HTERT RPE-1 (cell line): Measurements from ENCODE around the gene NHERF1.

ENCODE experiments used
- in situ Hi-C: fragments of 300-500 bp; cut with MboI; formaldehyde crosslinking; loops from 4 replicates; pipeline ENCODE4 v1.14.3; 2020; ENCODE audit warnings: low sequenced_read_pairs

The NHERF1 gene

DNA sequence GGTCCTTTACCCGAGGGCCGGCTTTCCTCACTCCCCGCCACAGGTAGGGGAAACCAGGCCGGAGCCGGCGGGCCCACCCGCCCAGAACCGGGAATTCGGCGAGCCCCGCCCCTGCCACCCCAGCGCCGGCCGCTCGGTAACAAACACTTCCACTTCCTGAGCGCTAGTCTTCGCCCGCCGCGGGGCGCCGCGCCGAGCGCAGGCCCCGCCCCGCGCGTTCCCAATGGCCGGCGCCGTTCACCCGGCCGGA is 224 bp upstream of the NHERF1 start:
- in situ Hi-C loops, result no loop called here

DNA sequence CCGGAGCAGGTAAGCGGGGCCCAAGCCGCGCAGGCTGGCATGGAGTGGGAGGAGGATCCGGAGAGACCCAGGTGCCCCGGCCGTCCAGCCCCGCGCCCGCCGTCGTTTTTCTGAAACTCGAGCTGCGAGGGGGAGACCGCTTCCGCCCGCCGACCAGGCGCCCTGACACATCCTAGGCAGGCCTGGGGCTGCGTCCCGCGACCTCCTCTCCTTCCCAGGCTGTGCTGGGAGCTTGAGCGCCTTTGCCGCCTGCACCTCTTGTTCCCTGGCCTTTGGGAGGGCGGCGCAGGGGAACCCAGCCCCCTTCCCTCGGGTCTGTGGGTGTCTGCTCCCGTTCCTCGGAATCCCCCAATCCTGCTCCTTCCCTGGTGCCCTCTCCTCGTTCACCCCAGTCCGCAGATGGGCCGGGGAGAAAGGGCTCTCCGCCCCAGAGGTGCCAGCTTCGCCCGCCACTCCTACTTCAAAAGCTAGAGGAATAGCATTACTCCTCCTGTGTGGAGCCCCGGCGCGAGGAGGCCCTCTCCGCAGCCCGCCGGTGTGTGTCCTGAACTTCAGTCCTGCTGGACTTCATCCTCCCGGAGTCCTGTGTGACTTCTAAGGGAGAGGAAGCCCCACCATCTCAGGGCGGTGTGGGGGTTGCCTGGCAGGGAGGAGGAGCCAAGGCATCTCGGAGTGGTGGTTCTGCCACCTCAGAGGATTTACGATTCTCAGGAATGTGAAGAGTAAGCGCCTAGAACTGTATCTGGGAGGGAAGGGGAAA is 1.0 kb downstream of the NHERF1 start:
- in situ Hi-C loops, result no loop called here

DNA sequence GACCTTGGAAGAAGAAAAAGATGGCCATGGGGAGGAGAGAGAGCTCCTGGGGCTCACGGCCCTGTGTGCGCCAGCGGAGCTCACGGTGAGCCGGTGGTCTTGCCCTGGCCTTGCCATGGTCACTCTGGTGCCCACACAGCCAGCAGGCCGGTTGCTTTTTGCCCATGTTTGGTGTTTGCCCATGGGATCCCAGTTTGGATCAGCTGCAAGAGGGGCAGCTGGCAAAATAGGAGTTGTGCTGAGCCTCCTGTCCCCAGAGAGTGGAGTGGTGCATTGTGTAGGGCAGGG is 1.6 kb downstream of the NHERF1 start:
- in situ Hi-C loops, result no loop called here

DNA sequence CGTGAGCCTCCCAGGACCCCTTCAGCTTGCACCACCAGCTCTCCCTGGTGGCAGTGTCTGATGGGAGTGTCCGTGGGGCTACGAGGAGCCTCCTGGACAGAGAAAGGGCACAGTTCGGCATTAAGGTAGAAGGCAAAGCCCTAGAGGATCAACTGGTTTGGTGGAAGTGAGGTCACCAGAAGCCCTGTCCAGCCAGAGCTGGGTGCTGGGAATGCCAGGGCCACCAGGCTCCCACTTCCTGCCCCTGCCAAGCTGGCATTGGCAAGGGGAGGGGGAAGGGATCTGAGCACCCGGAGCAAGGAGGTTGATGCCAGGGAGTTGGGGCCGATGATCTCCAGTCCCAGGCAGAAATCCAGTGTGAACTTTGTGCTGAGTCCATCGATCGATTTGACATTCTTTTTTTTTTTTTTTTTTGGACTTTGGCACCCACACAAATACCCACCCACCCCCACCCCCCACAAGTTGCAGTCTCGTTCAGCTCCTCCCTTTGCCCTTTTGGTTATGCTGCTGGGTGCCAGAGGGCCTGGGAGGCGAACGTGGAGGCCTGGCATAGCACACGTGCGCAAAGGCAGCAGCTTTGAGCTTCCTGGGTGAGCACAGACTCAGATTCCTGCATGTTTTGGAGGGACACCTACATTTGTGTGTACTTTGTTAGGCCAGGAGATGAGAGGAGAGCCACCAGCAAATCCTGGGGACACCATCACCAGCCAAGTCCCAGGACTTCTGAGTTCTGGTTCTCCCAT is 2.1 kb downstream of the NHERF1 start:
- in situ Hi-C loops, result no loop called here

DNA sequence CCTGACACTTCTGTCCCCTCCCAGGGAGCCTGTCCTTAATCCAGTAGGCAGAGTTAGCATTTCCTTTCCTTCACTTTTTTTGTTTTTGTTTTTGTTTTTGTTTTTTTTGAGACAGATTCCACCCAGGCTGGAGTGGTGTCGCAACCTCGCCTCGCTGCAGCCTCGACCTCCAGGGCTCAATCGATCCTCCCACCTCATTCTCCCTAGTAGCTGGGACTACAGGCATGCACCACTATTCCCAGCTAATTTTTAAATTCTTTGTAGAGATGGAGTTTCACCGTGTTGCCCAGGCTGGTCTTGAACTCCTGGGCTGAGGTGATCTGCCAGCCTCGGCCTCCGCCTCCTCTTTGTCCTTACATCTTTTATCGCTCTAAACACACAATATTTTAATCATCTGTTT is 4.0 kb downstream of the NHERF1 start:
- in situ Hi-C loops, result no loop called here

DNA sequence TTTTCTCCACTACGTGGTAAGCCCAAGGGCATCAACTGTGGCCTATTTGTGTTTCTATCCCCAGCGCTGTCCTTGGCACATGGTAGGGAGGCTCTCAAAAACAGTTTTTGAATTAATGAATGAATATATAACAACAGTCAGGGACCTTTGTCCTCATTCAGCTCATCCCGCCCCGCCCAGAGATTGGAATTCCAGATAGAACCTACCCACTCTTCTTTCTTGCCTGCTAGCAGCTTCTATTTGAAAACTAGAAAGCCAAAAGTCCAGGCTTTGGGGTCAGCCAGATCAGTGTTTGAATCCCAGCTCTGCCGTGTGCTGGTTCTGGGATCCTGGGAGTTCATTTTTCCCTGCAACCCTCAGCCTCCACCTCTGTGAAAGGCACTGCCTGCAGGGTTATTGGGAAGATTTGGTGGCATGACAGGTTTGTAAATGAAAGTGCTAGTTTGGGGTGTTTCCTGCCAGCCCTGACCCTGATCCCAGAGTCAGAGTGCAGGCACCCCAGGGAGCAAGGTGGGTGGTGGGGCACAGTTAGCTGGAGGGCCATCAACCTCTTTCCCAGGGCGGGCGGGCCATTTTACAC is 4.5 kb downstream of the NHERF1 start:
- in situ Hi-C loops, result no loop called here

DNA sequence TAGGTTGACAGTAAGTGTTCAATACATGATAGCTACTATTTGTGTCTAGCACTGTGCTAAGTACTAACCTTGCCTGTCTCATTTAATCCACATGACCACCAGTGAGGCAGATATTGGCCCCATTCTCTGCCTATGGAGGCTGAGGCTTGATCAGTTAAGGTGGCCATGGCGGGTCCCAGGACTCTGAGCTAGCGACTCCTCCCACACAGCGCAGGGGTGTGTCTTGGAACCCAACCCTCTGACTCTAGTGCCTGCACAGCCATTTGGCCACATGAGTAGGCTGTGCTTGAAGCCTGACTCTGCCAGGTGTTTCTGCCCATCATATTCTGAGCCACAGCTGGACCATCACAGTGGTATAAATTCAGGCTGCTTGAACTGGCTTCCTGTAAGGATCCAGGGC is 6.4 kb downstream of the NHERF1 start:
- in situ Hi-C loops, result no loop called here

DNA sequence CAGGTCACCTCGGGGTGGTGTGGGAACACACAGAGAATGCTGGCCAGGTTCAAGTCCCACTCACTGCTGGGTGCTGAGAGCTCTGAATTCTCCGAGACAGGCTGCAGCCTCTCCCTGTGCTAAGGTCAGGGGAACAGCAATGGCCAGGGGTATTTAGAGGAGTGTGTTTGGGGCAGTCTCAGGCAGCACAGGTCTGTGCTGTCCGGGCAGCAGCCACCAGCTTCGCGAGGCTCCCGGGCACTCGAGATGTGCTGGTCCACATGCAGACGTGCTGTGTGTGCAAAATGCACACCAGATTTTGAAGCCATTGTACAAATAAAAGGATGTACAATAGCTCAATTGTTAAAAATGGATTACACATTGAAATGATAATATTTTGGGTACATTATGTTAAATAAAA is 7.1 kb downstream of the NHERF1 start:
- in situ Hi-C loops, result no loop called here

DNA sequence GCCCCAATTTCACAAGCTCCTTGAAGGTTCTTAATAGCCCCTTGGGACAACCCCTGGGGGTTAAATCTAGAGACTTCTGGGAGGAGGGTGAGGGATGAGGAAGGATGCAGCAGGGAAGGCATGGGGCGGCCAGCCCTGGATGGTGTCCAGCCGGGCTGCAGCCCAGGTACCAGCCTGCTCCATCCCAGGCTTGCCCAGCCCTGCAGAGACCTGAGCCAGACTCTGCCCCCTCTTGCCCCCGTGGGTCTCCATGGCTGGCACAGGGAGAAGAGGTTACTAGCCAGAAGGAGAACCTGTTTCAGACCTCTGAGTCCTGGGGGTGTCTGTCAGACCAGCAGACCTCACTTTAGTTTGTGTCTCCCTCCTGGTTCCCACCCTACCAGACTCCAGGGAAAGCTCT is 8.5 kb downstream of the NHERF1 start:
- in situ Hi-C loops, result no loop called here

DNA sequence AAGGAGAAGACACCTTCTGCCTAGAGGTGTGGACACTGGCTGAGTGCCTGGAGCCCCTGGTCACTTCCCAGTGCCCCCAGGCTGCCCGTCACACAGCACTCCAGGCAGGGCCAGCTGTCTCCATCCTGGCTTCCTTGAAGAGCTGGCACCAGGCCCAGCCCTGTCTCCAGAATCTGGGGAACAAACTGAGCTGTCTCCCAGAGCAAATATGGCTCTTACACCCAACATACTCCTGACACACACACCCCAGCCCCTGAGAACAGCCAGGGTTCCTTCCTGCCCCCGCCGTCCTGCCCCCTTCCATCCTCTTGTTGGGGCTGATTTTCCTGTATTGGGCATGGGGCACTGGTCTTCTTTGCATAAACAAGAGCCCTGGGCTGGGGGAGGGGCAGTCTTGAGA is 9.1 kb downstream of the NHERF1 start:
- in situ Hi-C loops, result no loop called here

DNA sequence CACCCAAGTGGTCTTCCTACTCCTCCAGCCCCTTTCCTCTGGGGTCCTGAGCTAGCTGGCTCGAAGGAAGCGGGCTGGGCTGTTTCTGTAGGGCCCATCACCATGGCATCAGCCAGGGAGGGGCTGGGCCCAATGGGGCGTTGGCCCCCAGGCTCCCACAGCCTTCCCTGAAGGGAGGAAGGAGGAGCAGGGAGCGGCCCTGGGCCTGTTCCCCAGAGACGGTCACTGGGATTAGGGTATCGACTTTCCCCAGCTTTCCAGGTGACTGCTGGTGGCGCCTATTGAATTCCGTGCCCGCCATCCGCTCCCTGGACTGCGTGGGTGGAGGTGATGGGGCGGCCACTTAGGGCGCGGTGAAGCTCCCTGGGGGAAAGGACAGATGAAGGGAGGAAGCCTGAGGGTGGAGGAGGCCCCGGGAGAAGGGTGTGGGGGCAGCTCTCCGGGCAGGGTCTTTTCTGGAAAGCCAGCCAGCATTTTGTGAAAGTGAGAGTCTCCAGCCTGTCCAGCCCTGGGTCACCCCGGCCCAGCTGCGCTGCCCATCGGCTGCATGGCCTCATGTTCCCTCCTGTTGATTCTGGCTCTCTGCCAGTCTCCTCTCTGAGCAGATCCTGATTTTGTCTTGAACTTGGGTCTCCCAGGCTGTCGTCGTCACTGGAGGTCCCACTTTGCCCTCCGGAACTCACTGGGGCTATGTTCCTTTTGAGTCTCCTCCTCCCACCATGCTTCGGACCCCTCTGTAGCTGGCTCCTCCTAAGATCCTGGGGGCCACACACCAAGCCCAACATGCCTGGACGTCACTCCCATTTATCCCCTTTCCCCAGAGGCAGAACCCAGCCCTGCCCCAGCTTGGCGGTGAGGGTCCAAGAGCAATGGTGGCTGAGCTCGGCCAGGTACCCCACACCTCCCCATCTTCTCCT is 9.8 kb downstream of the NHERF1 start:
- in situ Hi-C loops, result no loop called here

DNA sequence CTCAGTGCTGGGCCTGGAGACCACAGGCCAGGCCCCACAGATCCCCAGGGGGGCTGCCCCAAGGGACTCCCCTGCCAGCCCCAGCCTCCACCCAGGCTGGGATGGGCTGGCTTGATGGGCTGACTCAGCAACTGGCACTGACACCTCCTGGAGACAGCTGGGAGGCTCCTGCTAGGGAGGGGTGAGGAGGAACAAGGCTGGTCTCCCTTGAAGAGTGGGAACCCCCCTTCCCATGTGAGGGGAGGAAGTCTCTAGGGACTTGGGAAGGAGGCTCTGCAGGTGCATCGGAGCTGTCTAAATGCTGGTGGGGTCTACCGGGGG is 10.4 kb downstream of the NHERF1 start:
- in situ Hi-C loops, result no loop called here

DNA sequence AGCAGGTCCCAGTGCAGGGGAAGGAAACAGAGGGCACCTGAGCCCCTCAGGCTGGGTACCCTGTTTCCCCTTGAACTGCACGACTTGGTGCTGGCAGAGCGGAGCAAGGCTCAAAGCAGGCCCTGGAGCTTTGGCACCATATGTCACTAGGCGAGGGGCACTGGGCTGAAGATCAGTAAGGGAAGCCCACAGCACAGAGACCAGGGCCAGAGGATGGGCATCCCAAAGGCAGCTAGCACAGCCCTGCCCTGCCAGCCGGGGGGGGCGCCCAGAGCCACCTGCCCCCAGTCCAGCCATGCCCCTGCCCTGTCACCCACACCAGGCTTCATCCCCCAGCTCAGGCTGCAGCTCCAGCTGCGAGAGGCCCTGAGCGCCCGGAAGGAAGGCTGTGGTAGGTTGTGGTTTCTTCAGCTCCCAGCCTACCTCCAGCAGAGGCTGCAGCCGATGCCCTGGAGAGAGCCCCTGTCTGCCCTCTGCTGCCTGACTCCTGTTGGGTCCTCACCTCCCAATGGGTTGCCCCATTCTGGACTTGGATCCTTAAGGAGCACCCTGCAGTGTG is 10.9 kb downstream of the NHERF1 start:
- in situ Hi-C loops, result no loop called here

DNA sequence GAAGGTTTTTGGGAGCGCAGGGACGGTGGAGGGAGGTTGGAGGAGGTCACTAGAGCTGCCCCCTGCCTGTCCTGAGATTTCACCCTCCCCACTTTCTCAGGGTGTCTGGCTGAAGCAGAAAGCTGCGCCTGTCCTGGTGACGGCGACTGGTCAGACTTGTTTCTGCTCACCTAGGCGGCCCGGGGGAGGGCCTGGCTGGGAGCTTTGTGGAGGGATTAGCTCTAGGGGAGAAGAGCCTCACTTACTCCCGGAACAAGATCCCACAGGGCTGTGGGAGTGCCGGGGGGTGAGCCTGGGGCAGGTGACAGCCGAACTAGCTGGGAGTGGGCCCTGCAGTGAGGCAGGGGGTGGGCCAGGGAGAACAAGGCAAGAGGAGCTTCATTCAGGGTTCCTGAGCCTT is 11.5 kb downstream of the NHERF1 start:
- in situ Hi-C loops, result no loop called here

DNA sequence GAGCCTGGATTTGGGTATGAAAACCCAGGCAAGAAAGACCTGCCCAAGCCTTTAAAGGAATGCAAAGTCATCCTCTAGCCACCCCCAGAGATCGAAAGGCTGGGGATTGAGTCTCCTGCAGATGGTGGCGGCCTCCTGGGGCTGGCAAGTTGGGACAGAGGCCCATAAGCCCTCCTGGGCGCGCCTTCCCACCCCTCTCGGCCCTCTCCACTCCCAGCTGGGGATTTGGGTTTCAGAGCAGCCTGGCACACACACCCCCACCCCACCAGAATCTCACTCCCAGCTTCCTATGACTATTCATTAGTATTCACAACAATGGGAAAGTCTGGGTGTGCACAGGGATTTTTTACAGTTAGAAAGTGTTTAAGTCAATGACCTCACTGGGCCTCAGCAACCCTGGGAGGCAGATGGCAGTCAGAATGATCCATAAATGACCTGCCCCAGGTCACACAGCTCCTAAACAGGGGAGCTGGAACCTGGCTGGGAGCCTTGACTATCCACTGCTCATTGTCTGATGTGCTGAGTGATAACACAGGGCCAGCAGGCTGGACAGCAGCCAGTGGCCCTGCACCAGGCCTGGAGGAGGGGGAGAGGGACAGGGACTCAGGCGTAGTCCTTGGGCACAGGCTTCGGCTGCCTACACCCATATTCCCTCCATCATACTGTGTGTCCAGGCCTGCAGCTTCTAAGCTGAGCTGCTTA is 12.1 kb downstream of the NHERF1 start:
- in situ Hi-C loops, result no loop called here

DNA sequence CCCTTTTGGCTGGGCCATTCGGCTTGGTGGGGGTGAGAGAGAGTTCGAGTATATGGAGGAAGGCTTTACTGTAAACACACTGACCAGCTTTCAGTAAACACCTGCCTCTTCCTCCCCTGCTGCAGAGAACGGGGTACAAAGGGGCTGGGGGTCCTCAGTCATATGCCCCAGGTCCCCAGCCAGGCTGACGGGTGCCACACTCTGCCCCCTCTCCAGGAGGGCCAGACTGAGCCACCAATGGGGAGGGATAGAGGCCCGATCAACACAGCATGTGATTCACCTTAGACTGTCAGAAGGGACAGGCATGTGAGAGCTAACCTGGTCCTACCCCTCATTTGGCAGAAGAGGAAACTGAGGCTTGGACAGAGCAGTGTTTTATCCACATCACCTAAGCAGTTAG is 13.0 kb downstream of the NHERF1 start:
- in situ Hi-C loops, result no loop called here

DNA sequence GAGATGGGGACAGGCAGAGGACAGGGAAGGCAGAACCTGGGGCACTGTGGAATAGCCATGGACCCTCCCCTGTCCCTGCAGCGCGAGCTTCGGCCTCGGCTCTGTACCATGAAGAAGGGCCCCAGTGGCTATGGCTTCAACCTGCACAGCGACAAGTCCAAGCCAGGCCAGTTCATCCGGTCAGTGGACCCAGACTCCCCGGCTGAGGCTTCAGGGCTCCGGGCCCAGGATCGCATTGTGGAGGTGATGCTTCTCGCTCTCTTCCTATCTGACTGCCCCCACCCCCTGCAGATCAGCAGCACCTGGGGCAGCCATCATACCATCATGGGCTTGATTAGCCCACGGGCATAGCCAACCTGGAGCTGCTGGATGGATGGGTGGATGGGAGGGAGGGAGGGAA is 13.5 kb downstream of the NHERF1 start:
- in situ Hi-C loops, result no loop called here

DNA sequence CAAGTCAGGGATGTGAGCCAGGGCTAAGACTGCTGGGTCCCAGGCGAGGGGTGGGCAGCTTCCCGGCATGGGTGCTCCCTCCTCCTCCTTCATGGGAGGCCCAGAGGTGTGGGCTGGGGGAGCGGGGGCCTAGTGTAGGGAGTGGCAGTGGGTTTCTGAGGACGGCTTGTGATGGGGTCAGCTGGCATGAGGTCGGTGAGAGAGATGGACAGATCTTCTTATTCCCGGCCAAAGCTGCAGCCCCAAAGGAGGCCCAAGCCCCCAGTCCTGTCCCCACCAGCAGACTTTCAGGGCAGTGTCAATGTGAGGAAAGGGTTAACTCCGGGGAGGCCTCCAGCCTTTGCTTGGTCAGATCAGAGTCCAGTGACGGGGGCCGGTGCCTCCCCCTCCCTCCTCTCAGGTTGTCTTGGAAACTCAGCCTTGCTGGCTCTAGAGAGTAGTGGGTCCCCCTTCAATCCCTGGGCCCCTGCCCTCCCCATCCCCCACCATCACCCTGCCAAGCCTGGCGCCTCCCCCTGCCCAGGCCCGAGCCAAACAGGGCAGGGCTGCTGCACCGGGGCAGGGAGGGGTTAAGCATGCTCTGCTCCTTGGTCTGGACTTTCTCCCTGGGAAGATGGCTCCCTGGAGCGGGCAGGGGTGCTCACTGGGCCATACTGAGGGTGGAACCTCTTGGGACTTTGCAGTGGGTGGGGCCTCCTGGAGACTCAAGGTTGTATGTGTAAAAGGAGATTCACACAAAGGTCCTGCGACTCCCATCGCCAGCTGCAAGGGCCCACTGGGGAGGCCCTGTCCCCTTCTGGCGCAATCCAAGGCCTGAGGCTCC is 15.3 kb downstream of the NHERF1 start:
- in situ Hi-C loops, result no loop called here

DNA sequence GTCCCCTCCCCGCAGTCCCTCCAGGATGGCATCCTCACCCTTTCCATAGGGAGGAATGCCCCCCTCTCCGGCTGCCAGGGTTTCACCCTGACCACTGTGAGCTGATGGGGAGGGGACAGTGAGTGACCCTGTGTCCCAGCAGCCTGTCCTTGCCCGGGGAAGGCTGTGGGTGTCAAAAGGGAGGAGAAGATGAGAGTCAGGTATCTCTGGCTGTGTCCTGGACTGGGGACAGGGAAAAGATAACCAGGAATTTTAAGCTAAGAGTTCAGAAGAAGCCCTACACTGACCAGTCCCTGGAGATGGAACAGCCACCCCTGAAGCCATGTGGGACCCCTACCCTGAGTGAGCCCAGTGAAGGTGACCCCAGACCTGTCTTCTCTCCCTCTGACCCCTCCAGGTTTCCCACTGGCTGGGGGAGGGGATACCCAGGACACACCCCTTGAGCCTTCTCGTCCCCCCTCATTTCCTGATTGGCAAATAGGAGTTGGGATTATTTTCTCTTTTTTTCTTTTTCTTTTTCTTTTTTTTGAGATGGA is 16.4 kb downstream of the NHERF1 start:
- in situ Hi-C loops, result no loop called here

DNA sequence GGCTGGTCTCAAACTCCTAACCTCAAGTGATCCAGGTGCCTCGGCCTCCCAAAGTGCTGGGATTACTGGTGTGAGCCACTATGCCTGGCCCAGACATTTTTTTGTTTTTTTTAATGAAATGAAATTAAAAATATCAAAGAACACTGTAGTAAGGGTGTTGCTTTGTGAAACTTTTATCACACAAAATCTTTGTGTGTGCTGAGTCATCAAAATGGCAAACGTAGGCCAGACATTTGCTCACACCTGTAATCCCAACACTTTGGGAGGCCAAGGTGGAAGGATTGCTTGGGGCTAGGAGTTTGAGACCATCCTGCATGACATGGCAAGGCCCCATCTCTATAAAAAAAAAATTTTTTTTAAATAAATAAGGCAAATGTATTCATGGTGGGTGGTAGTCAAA is 18.0 kb downstream of the NHERF1 start:
- in situ Hi-C loops, result no loop called here
